Activated naive CD4-positive, alpha-beta T cell treated with anti-CD3 and anti-CD28 coated beads, Interleukin-2, amount 50 U/mL, for 24 hours (primary cell): ENCODE results near the gene EFHD2.

Experiments used
- H3K27ac Mint-ChIP-seq: one replicate; pipeline ENCODE4 v1.8.0; 2021; ENCODE audit warnings: mild to moderate bottlenecking, mixed read lengths
- H3K27me3 Mint-ChIP-seq: one replicate; pipeline ENCODE4 v1.8.0; 2021; ENCODE audit warnings: mixed read lengths
- H3K36me3 Mint-ChIP-seq: one replicate; pipeline ENCODE4 v1.8.0; 2021; ENCODE audit warnings: mixed read lengths
- H3K4me1 Mint-ChIP-seq: one replicate; pipeline ENCODE4 v1.8.0; 2021; ENCODE audit warnings: mixed read lengths
- H3K4me3 Mint-ChIP-seq: one replicate; pipeline ENCODE4 v1.8.0; 2021; ENCODE audit warnings: mild to moderate bottlenecking, mixed read lengths
- H3K9me3 Mint-ChIP-seq: one replicate; pipeline ENCODE4 v1.8.0; 2021; ENCODE audit warnings: mixed read lengths

EFHD2 gene

DNA sequence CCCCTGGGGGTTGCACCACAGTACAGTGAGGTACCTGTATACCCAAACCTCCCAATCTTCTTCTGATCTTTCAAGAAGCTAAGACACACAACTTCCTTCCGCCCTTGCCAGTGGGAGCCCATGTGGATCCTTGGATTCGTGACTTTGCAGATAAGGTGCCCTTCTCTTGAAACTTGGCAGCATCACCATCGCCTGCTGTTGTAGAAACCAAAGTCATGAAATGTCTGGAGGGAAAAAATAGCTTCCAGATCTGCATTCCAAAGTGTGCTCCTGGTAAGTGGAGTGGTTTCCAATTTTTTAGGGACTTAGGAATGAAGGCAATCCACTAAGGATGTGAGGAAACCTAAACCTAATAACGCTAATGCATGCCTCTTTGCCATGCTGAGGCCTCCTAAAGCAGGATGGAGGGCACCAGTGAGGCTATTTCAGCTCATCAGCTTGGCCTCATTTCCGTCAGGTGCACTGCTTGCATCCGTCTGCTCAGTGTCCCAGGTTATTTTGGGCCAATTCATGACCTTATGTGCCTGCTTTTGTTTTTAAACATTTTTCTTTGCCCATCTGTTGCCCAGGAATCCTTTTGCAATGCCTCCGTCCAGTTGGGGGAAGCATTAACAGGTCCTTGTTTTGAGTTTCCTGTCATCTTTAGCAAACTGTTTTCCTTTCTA lies 8.2 kb upstream of the EFHD2 start:
- no peaks in the 10 kb centered on the region for H3K4me1 Mint-ChIP-seq
- H3K27ac Mint-ChIP-seq, result no peak overlapping the region
- no peak overlapping the region for H3K4me3 Mint-ChIP-seq
- H3K9me3 Mint-ChIP-seq, result no peaks in the 10 kb centered on the region
- H3K36me3 Mint-ChIP-seq, result no peaks in the 10 kb centered on the region
- no peaks in the 10 kb centered on the region for H3K27me3 Mint-ChIP-seq

DNA sequence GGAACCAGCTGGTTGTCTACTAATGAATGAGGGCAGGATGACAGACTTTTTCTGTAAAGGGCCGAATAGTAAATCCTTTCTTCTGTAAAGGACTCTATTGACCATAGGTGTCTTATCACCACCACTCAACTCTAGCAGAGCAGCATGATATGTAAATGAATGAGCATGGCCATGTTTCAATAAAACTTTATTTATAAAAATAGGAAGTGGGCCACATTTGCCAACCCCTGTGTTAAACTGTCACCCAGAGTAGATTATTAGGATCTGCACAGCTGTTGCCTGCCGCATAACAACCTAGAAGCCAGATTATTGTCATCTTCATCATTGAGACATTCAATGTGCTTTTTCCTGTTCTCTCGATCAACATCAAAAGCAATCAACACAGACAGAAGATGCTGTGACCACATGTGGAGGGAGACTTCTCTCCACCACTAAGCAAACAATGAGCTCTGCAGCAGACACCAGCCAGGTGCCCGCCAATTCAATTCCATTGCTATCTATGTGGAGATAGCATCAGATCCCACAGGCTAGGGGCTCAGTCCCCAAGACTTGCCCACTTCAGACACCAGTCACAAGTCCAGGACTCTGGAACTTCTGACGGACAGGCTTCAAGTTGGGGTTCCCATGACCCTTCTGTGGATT lies 6.8 kb upstream of the EFHD2 start:
- no peaks in the 10 kb centered on the region for H3K27me3 Mint-ChIP-seq
- H3K4me3 Mint-ChIP-seq, result no peak overlapping the region
- no peak overlapping the region for H3K27ac Mint-ChIP-seq

DNA sequence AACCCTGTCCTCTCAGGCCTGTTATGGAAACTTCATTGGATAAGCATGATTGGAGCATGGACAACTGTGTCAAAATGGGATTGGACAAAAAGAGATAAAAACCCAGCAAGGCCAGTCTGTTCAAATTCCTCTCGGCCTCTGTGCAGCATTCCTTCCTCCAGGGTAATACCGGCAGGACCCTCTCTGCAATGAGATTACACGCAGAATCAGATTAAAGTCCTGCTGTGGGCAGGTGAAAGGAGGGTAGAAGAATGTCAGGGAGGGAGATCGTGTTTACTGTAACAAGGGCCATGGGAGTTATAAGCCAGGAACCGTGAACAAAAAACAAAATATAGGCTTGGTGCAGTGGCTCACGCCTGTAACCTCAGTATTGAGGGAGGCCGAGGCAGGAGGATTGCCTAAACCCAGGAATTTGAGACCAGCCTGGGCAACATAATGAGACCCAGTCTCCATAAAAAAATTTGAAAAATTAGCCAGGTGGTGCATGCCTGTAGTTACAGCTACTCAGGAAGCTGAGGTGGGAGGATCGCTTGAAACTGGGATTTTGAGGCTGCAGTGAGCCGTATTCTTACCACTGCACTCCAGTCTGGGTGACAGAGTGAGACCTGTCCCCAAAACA lies 5.6 kb upstream of the EFHD2 start:
- Mint-ChIP-seq H3K27me3 (no peaks in the 10 kb centered on the region), H3K27ac (no peak overlapping the region), H3K36me3 (no peaks in the 10 kb centered on the region), H3K4me1 (peaks cover 7% of the 10 kb centered on the region), H3K9me3 (no peaks in the 10 kb centered on the region), H3K4me3 (no peak overlapping the region)

More for the DNA sequence above, 6.8 kb upstream of the EFHD2 start:
- no peaks in the 10 kb centered on the region for H3K9me3 Mint-ChIP-seq
- no peaks in the 10 kb centered on the region for H3K36me3 Mint-ChIP-seq
- peaks cover 4% of the 10 kb centered on the region for H3K4me1 Mint-ChIP-seq

DNA sequence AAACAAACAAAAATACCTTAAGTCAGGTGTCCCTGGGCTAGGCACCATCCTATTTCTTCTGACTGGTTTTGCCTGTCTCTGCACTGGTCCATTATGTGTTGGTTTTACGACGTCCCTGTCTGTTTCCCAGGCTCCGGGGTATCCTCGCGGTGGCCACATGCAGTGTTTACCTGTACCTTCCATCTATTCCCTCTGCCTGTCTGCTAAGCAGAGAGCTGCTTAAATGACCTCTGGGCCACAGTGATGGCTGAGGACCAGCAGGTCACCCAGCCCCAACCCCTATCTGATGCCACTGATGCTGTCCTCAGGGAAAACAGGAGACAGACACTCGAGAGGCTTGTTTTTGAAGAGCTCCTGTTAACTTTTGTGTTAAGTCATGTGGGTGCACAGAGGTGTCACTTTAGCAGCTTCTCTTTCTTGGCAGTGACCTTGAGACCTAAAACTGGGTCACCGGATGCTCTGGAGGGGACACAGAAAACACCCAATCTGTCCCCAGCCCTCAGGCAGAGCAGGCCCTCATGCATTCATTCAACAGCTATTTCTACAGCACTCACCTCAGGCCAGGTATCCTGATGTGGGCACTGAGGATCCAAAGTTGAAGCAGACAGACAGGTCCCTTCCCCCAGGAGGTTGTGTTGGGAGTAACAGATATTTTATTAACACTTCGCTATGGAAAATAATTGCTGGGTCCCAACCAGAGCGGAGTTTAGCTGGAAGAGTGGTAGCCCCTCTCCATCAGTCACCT lies 4.4 kb upstream of the EFHD2 start:
- Mint-ChIP-seq H3K27ac (no peak overlapping the region), H3K36me3 (no peaks in the 10 kb centered on the region)

DNA sequence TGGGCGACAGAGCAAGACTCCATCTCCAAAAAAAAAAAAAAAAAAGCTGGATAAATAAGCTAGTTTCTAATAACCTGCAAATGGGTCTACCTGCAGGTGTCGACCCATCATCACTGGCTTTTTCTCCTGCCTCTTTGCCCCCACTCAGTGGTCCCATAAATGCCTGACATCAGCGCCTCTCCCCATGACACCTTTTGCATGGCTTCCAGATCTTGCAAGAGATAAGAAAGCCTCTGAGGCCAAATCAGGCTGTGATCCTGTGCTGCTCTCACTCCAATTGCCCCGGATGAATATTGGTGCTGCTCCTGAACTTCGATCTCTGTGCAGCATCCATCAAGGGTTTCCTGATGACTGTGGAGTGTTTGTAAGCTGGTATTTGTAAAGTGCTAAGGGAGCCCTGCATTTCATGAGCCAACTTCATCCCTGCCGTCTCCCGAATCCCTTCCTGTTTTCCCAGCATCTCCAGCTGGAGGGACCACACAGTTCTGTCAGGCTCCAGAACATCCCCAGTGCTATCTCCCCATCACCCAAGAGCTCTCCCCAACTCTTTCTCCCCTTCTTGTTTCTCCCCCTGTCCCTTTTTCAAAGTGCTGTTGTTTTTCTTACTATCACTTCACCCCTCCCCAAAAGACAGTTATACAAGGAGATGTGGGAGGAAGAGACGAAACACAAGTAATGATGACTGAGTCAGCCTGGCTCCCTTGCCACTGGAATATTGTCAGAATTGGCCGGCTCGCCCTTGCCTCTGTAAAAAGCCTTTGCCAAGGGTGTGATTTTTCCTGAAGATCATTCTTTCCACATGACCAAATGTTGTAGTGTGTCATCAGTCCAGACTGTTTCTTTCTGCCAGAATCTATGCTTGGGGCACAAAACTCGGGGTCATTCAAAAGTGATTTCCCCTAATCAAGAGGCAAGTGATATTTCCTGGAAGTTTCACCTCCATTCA lies 2.8 kb upstream of the EFHD2 start:
- peaks cover 17% of the 10 kb centered on the region for H3K4me1 Mint-ChIP-seq

More for the DNA sequence above, 4.4 kb upstream of the EFHD2 start:
- no peaks in the 10 kb centered on the region for H3K9me3 Mint-ChIP-seq
- H3K27me3 Mint-ChIP-seq, result no peaks in the 10 kb centered on the region
- peak overlapping the region; percentile 54 for H3K4me3 Mint-ChIP-seq
- peaks cover 10% of the 10 kb centered on the region for H3K4me1 Mint-ChIP-seq

DNA sequence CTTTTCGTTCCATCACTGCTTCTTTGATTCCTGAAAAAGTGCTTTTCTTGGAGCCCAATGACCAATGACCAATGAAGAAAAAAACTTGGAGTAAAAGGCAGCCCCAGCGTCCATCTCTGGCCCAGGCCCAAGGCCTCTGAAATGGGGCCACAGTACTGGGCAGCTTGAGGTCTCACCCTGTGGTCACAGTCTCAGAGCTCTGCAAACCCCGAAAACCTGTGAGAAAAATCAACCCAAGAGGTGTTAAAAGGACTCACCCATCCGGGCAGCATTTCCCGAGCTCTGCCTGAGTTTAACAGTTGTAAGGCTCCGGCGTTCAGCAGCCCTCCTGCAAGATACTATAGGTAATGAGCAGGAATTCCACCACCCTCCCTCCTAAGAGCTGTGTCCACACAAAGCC lies 2.1 kb upstream of the EFHD2 start:
- H3K36me3 Mint-ChIP-seq, result no peaks in the 10 kb centered on the region
- no peaks in the 10 kb centered on the region for H3K9me3 Mint-ChIP-seq
- H3K27ac Mint-ChIP-seq, result peak overlapping the region; percentile 59
- no peaks in the 10 kb centered on the region for H3K27me3 Mint-ChIP-seq
- peaks cover 24% of the 10 kb centered on the region for H3K4me1 Mint-ChIP-seq
- H3K4me3 Mint-ChIP-seq, result peak overlapping the region; percentile 39

More for the DNA sequence above, 2.8 kb upstream of the EFHD2 start:
- Mint-ChIP-seq H3K4me3 (no peak overlapping the region), H3K27ac (peak overlapping the region; percentile 4), H3K36me3 (no peaks in the 10 kb centered on the region), H3K9me3 (no peaks in the 10 kb centered on the region), H3K27me3 (no peaks in the 10 kb centered on the region)

DNA sequence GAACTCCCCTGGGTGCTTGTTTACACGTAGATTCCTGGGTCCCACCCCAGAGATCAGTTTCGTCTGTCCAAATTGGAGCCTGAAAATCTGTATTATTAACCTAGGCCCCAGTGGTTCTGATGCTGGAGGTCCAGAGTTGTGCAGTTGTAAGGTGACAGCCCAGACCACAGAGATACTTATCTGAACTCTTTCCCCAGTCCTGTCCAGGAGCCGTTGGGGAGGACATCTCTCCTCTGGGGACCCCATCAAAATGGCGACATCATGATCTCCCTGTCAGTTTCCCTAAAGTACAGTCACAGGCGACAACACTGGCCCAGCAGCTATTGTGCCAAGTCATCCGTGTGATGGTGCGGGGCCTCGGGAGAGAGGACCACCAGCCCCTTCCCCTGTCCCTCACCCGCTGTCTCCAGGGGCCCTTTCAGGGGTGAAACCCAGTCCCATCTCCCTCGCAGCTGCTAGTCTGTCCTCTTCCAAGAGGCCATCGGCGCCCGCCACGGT lies 749 bp upstream of the EFHD2 start:
- no peaks in the 10 kb centered on the region for H3K36me3 Mint-ChIP-seq
- peak overlapping the region; percentile 90 for H3K27ac Mint-ChIP-seq

DNA sequence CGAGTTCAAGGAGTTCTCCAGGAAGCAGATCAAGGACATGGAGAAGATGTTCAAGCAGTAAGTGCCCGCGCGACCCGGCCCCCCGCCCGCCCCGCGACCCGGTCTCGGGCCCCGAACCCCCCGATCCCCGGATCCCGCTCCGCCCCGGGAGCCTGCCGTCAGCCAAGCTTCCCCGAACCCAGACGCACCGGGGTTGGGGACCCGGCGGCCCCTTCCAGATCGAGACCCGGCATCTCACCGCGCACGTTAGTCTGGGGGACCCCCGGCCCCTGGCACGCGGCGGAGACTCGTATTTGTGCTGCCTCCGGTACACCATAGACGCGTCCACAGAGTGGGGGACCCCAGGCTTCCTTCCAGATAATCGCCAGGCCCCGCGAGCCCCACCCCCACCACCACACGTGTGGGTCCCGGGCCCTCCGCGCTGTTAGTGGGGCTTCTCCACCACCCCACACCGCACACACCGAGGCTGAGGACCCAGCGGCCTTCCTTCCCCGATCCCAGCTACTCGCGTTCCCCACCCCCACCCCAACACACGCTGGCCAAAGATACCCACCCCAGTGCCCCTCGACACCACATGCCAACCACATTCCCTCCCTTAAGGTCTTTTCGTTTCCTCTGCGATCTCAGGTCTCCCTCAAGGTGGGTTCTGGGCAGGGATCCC lies 665 bp downstream of the EFHD2 start:
- peaks cover 45% of the 10 kb centered on the region for H3K4me1 Mint-ChIP-seq
- H3K36me3 Mint-ChIP-seq, result peaks cover 2% of the 10 kb centered on the region
- no peaks in the 10 kb centered on the region for H3K9me3 Mint-ChIP-seq
- H3K4me3 Mint-ChIP-seq, result peak overlapping the region; percentile 94
- no peaks in the 10 kb centered on the region for H3K27me3 Mint-ChIP-seq
- H3K27ac Mint-ChIP-seq, result peak overlapping the region; percentile 88

More for the DNA sequence above, 749 bp upstream of the EFHD2 start:
- Mint-ChIP-seq H3K4me3 (peak overlapping the region; percentile 94), H3K9me3 (no peaks in the 10 kb centered on the region), H3K4me1 (peaks cover 31% of the 10 kb centered on the region), H3K27me3 (no peaks in the 10 kb centered on the region)

DNA sequence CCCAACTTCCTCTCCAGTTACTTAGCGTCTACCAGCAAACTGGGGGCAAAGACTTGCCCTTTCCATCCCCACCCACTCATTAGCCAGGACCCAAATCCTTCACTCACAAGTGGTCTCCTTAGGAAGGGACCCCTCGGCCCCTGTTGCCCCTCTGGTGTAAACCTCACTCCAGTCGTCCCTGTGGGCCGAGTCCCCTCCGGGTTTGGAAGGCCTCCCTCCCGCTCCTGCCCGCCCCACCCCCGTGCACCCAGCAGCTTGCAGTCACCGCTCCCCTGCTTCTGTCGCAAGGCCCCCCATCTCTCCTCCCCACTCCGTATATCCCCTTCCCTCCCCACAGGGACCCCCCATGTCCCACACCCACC lies 1.2 kb downstream of the EFHD2 start:
- Mint-ChIP-seq H3K36me3 (peaks cover 2% of the 10 kb centered on the region), H3K4me1 (peaks cover 50% of the 10 kb centered on the region)

DNA sequence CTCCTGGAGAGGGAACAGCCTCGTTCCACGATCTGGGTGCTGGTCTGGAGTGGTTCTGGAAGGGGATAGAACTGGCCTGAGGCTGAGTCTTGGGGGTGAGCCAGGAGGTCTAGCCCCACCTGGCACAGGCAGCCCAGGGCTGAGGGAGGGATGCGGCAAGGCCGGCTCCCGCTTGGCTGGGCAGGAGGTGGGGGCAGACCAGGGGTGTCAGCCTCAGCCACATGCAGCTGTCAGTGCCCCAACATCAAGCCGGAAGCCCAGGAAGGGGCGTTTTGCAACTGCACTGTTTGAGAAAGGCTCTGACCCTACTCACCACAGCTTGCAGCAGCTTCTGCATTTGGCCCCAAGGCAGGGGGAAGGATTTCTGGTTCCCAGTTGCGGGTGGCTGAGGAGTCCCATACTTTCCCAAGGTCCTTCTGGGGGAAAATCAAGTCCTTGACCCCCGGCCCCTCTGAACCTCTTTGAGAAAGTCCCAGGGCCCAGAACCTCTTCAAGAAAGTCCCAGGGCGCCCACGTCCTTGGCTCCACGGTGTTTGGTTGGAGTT lies 2.0 kb downstream of the EFHD2 start:
- no peaks in the 10 kb centered on the region for H3K9me3 Mint-ChIP-seq
- peaks cover 58% of the 10 kb centered on the region for H3K4me1 Mint-ChIP-seq
- no peaks in the 10 kb centered on the region for H3K27me3 Mint-ChIP-seq
- H3K27ac Mint-ChIP-seq, result peak overlapping the region; percentile 41
- peaks cover 2% of the 10 kb centered on the region for H3K36me3 Mint-ChIP-seq
- H3K4me3 Mint-ChIP-seq, result peak overlapping the region; percentile 94

More for the DNA sequence above, 1.2 kb downstream of the EFHD2 start:
- Mint-ChIP-seq H3K4me3 (peak overlapping the region; percentile 94), H3K27ac (peak overlapping the region; percentile 88), H3K27me3 (no peaks in the 10 kb centered on the region), H3K9me3 (no peaks in the 10 kb centered on the region)

DNA sequence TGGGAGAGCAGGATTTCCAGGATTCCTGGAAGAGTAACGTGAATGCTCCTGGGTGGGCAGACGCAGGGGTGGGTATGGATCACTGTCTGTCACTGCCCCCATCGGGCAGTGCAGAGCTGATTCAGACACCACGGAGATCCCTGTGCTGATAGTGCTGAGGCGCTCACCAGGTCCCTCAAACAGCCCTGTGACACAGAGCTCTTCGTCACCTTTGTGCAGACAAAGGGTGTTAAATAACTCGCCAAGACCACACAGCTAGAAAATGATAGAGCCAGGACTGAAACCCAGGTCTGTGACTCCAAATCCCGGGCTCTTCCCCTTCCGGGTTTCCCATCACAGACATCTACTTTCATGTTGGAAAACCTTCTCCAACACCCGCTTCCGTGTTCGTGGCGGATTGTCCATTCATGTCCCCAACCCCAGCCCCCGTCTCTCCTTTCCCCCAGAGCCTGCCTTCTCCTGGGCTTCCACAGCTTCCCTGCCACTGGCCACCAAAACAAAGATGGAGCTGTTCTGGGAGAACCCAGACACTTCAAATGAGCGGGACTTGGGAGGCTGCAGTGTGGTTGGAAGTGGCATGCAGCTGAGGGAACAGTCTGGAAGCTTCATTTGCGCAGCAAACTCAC lies 2.6 kb downstream of the EFHD2 start:
- Mint-ChIP-seq H3K4me1 (peaks cover 61% of the 10 kb centered on the region), H3K9me3 (no peaks in the 10 kb centered on the region), H3K27ac (peak overlapping the region; percentile 55), H3K27me3 (no peaks in the 10 kb centered on the region), H3K36me3 (peaks cover 2% of the 10 kb centered on the region), H3K4me3 (peak overlapping the region; percentile 94)

DNA sequence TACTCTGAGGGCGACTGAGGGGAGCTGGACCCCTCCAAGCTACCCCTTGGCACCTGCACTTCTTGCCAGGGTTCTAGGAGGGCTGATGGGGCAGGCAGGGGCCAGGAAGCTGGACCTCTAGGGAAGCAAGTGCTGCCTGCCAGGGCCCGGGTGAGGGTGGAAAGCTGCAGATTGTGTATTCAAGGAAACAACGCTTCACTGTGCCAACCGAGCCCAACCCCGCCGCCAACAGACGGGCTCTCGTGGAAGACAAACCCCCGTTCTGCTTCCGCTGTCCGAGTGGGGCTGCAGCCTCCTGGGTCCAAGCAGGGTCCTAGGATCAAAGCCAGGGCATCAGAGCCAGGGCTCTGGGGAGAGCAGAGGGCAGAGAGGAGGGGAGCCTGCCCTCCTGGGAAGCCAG lies 3.2 kb downstream of the EFHD2 start:
- Mint-ChIP-seq H3K27me3 (no peaks in the 10 kb centered on the region), H3K4me3 (peak overlapping the region; percentile 94), H3K9me3 (no peaks in the 10 kb centered on the region), H3K27ac (no peak overlapping the region), H3K36me3 (peaks cover 2% of the 10 kb centered on the region), H3K4me1 (peaks cover 66% of the 10 kb centered on the region)

DNA sequence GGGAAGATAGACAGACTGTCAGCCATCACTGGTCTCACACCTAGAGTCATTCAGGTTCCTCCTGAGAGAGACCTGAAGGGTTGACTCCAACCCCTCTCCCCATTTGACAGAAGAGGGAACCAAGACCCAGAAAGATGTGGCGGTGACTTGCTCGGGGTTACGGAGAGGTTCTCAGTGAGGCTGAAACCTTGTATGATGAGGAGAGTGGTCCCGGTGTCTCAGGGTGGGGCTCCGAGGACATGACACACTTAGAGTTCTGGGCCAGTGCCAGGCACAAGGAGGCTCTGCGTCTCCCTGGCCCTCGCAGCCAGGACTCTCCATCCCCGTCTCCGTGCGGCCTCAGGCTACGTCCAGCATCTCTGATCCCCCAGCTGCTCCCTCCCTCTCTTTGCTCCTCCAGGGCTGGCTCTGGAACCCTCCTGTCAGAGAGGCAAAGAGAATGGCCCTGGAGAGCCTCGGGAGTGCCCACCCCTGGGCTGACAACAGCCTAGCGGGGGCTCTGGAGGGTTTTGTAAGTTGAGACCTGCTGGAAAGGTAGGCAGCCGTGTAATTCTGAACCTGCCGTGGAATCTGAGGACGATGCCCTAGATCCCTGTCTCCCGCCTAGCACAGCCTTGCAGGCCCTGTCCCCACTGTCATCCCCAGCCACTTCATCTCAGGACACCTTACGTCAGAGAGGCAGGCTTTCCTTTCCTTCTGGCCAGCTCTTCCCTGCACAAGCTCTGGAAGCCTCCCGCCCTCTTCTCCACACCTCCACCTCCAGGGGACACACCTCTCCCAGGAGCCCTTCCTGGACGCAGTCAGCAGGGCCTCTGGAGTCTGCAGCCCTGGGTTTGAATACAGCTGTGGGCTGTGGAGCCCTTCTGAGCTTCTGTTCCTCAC lies 4.1 kb downstream of the EFHD2 start:
- Mint-ChIP-seq H3K27ac (no peak overlapping the region), H3K27me3 (no peaks in the 10 kb centered on the region), H3K4me3 (peak overlapping the region; percentile 23), H3K4me1 (peaks cover 72% of the 10 kb centered on the region), H3K36me3 (peaks cover 2% of the 10 kb centered on the region), H3K9me3 (no peaks in the 10 kb centered on the region)
